Neuronal stem cell (in vitro differentiated cells): ENCODE results near the gene KIF18B.

Experiments
- DNase-seq: peaks from one replicate; pipeline ENCODE4 v3.0.0-alpha.2; 2013; ENCODE audit warnings: low spot score
- H2AFZ ChIP-seq: one replicate; pipeline ENCODE4 v1.6.1; 2013; ENCODE audit warnings: mild to moderate bottlenecking, low read length, inconsistent platforms
- H2AK5ac ChIP-seq: 2 replicates; pipeline ENCODE4 v1.6.1; 2013; ENCODE audit warnings: low read depth, mild to moderate bottlenecking, inconsistent platforms, low read length, moderate library complexity, mixed read lengths
- H2BK120ac ChIP-seq: 2 replicates; pipeline ENCODE4 v1.6.1; 2013; ENCODE audit warnings: low read depth, mild to moderate bottlenecking, inconsistent platforms, low read length, moderate library complexity, mixed read lengths
- H2BK12ac ChIP-seq: one replicate; pipeline ENCODE4 v1.6.1; 2013; ENCODE audit warnings: low read length, inconsistent platforms
- H2BK15ac ChIP-seq: 2 replicates; pipeline ENCODE4 v1.6.1; 2013; ENCODE audit warnings: mild to moderate bottlenecking, low read length, inconsistent platforms, mixed read lengths
- H2BK5ac ChIP-seq: one replicate; pipeline ENCODE4 v1.6.1; 2013; ENCODE audit warnings: inconsistent platforms, mild to moderate bottlenecking, low read length, moderate library complexity
- H3K14ac ChIP-seq: one replicate; pipeline ENCODE4 v1.6.1; 2013; ENCODE audit warnings: low read length, inconsistent platforms
- H3K18ac ChIP-seq: 2 replicates; pipeline ENCODE4 v1.6.1; 2013; ENCODE audit warnings: low read length, inconsistent platforms
- H3K23ac ChIP-seq: 2 replicates; pipeline ENCODE4 v1.6.1; 2013; ENCODE audit warnings: low read depth, mild to moderate bottlenecking, mixed read lengths, low read length, inconsistent platforms; ENCODE audit not compliant: poor library complexity
- H3K27ac ChIP-seq: replicated peaks from 3 replicates; pipeline ENCODE4 v1.5.1; 2013; ENCODE audit warnings: low read length, inconsistent platforms
- H3K27me3 ChIP-seq, 3 experiments: 2 replicates each; pipeline ENCODE4 v1.6.1; 2013; ENCODE audit warnings: low read length in 3 of 3, mild to moderate bottlenecking in 2 of 3, inconsistent platforms in 1 of 3, low read depth in 1 of 3, mixed read lengths in 1 of 3, moderate library complexity in 1 of 3; ENCODE audit not compliant: control insufficient read depth in 3 of 3, insufficient read depth in 3 of 3
- H3K36me3 ChIP-seq, 2 donors: replicated peaks in 1 of 2; 2 replicates each; pipeline ENCODE4 v1.6.1; 2013; ENCODE audit warnings: low read length in 2 of 2; ENCODE audit not compliant: control insufficient read depth in 2 of 2, insufficient read depth in 2 of 2
- H3K4ac ChIP-seq: 2 replicates; pipeline ENCODE4 v1.6.1; 2013; ENCODE audit warnings: inconsistent platforms, mild to moderate bottlenecking, low read length, moderate library complexity
- H3K4me1 ChIP-seq, 2 donors: 1 replicate in 1 of 2; 2 replicates in 1 of 2; pipeline ENCODE4 v1.6.1; 2013; ENCODE audit warnings: low read length in 2 of 2, low read depth in 1 of 2; ENCODE audit not compliant: control insufficient read depth in 2 of 2, insufficient read depth in 1 of 2
- H3K4me2 ChIP-seq: one replicate; pipeline ENCODE4 v1.6.1; 2013; ENCODE audit warnings: mild to moderate bottlenecking, low read length, inconsistent platforms; ENCODE audit not compliant: insufficient read depth, poor library complexity, severe bottlenecking
- H3K4me3 ChIP-seq, 2 donors: 2 replicates each; pipeline ENCODE4 v1.5.1; 2013; ENCODE audit warnings: low read length in 2 of 2, mild to moderate bottlenecking in 2 of 2, inconsistent platforms in 1 of 2, moderate library complexity in 1 of 2
- H3K79me1 ChIP-seq: one replicate; pipeline ENCODE4 v1.6.1; 2013; ENCODE audit warnings: low read depth, mild to moderate bottlenecking, inconsistent platforms, low read length, moderate library complexity
- H3K9ac ChIP-seq: one replicate; pipeline ENCODE4 v1.6.1; 2013; ENCODE audit warnings: mild to moderate bottlenecking, low read depth, low read length, inconsistent platforms; ENCODE audit not compliant: poor library complexity
- H3K9me3 ChIP-seq, 2 donors: replicated peaks in 1 of 2; 2 replicates each; pipeline versions ENCODE3 to v1.6.1; 2013; ENCODE audit warnings: low read length in 2 of 2, mild to moderate bottlenecking in 2 of 2, inconsistent platforms in 1 of 2, low read depth in 1 of 2, mixed read lengths in 1 of 2, moderate library complexity in 1 of 2; ENCODE audit not compliant: control insufficient read depth in 2 of 2, insufficient read depth in 1 of 2
- H4K8ac ChIP-seq: one replicate; pipeline ENCODE4 v1.6.1; 2013; ENCODE audit warnings: low read depth, mild to moderate bottlenecking, inconsistent platforms, low read length, moderate library complexity
- H4K91ac ChIP-seq: one replicate; pipeline ENCODE4 v1.6.1; 2013; ENCODE audit warnings: low read length, low read depth, mild to moderate bottlenecking, inconsistent platforms; ENCODE audit not compliant: poor library complexity
- WGBS, 2 donors: extraction: QIAGEN DNeasy Blood & Tissue Kit; methylation state at CpG; one replicate each; pipeline ENCODE4 v1.1.7; 2013; ENCODE audit warnings: missing lambda C conversion rate in 2 of 2, mixed read lengths in 1 of 2; ENCODE audit not compliant: insufficient read length in 2 of 2, insufficient replicate concordance in 1 of 2; ENCODE audit errors: extremely low coverage in 2 of 2; 5-methylcytosine and 5-hydroxymethylcytosine counted together

KIF18B gene

GRCh38 chr17:44988044-44988942 lies 40.7 kb upstream of the KIF18B start:
- peak overlapping the region; percentile 84 for H2BK15ac ChIP-seq
- peak overlapping the region; percentile 72 for H2BK5ac ChIP-seq
- H3K4me2 ChIP-seq = peak overlapping the region; percentile 42
- H4K8ac ChIP-seq = peak overlapping the region; percentile 23
- H3K9ac ChIP-seq = no peak overlapping the region
- peak overlapping the region; percentile 78 for H2BK120ac ChIP-seq
- no CpG with 5 or more reads among the region's 34 CpGs for WGBS, 2 donors
- H2BK12ac ChIP-seq = peak overlapping the region; percentile 63
- H3K4me1 ChIP-seq = peaks cover 6 to 14% of the 10 kb centered on the region in 2 donors
- H3K23ac ChIP-seq = peak overlapping the region; percentile 13
- H3K4ac ChIP-seq = peak overlapping the region; percentile 81
- DNase-seq = no peak
- H3K79me1 ChIP-seq = no peaks in the 10 kb centered on the region
- H3K27me3 ChIP-seq = peaks cover 0 to 28% (median 6%) of the 10 kb centered on the region in 3 experiments
- no peak overlapping the region for H4K91ac ChIP-seq
- H2AFZ ChIP-seq = peak overlapping the region; percentile 96
- peak overlapping the region; percentile 94 for H3K18ac ChIP-seq
- peak overlapping the region; percentile 100 for H2AK5ac ChIP-seq
- H3K9me3 ChIP-seq = no peaks in the 10 kb centered on the region
- no peaks in the 10 kb centered on the region for H3K36me3 ChIP-seq
- no peak overlapping the region for H3K14ac ChIP-seq
- H3K4me3 ChIP-seq = peak overlapping the region in 1 of 2 donors; percentile 34
- peak overlapping the region; percentile 46 for H3K27ac ChIP-seq

GRCh38 chr17:44983563-44983962 lies 36.0 kb upstream of the KIF18B start:
- DNase-seq = no peak
- Histone ChIP-seq H2BK12ac (no peak overlapping the region), H2AK5ac (no peak overlapping the region), H3K4me3 (peak overlapping the region in 1 of 2 donors; percentile 18), H3K79me1 (no peaks in the 10 kb centered on the region), H2BK5ac (no peak overlapping the region), H3K27me3 (peaks cover 0 to 12% (median 2%) of the 10 kb centered on the region in 3 experiments), H3K36me3 (no peaks in the 10 kb centered on the region), H3K23ac (no peak overlapping the region), H3K9me3 (peaks cover 0 to 2% of the 10 kb centered on the region in 2 donors), H4K91ac (no peak overlapping the region), H4K8ac (no peak overlapping the region), H3K4me2 (no peak overlapping the region), H2BK15ac (peak overlapping the region; percentile 4), H3K9ac (peak overlapping the region; percentile 63), H3K18ac (no peak overlapping the region), H2BK120ac (no peak overlapping the region), H3K4me1 (peaks cover 22 to 25% of the 10 kb centered on the region in 2 donors), H2AFZ (no peak overlapping the region), H3K27ac (no peak overlapping the region), H3K4ac (no peak overlapping the region), H3K14ac (no peak overlapping the region)
- no CpG with 5 or more reads among the region's 4 CpGs for WGBS, 2 donors

GRCh38 chr17:44982113-44982702 lies 34.6 kb upstream of the KIF18B start:
- Histone ChIP-seq H3K27me3 (peaks cover 0 to 25% (median 2%) of the 10 kb centered on the region in 3 experiments), H2AFZ (no peak overlapping the region), H2AK5ac (no peak overlapping the region), H3K27ac (no peak overlapping the region), H4K91ac (no peak overlapping the region), H3K14ac (no peak overlapping the region), H3K79me1 (no peaks in the 10 kb centered on the region), H2BK15ac (no peak overlapping the region), H3K4me1 (peaks cover 27 to 29% of the 10 kb centered on the region in 2 donors), H3K23ac (no peak overlapping the region), H3K36me3 (no peaks in the 10 kb centered on the region), H2BK12ac (no peak overlapping the region), H3K9me3 (peaks cover 0 to 2% of the 10 kb centered on the region in 2 donors), H3K4ac (no peak overlapping the region), H3K18ac (no peak overlapping the region), H3K4me2 (no peak overlapping the region), H2BK5ac (no peak overlapping the region), H3K9ac (no peak overlapping the region), H3K4me3 (peak overlapping the region in 1 of 2 donors; percentile 12), H4K8ac (no peak overlapping the region), H2BK120ac (no peak overlapping the region)
- DNase-seq = no peak
- 100% methylated on average over 2 of the region's 3 CpGs; no CpG with 5 or more reads in 1 of the 2 donors for WGBS, 2 donors
